ENCODE results near the gene MSRB3.
"Not testable (repeated sequence)": the region's sequence is repeated elsewhere in the genome, so short reads cannot be mapped to it uniquely, and the experiment has no call there.

Gene MSRB3

DNA sequence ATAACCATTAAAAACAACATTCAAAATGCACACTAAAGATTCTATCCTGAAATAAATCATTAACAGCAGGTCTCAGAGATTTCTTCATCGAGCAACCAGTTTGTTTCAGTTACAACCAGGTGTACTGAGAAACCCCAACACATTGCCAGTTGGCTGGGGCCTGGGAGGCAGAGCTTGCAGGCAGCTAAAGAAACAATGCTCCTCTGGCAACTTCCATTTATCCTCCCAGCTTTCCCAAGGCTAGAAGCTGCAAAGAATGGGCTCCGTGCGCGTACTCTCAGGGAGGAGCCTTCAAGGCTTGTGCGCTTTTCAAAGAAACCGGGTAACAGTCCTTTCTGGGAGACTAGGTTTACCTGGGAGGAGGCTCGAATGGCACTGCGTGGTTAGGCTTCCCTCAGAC, 181.6 kb downstream of the MSRB3 start:
- no peak for DNase-seq

DNA sequence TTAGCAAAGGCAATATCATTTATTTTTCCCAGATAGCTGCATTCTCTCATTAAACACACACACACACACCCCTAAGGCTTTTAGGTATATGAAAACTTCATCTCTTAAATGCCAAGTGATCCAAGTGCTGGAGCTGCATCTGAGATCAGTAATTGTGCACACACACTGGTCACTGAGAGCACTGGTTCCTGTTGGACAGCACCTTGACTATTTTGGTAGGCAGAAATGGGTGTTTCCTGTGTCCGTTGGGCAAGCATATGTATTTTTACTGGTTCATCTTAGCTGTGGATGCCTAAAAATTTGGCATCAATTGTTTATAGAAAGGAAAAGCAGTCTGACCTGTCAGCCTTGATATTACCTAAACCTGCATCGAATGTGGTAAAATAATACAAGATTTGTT, 182.5 kb downstream of the MSRB3 start:
- DNase-seq: no peak

- no peak for DNase-seq
Observed at GRCh38 chr12:65462484-65462883, 184.0 kb downstream of the MSRB3 start.

DNA sequence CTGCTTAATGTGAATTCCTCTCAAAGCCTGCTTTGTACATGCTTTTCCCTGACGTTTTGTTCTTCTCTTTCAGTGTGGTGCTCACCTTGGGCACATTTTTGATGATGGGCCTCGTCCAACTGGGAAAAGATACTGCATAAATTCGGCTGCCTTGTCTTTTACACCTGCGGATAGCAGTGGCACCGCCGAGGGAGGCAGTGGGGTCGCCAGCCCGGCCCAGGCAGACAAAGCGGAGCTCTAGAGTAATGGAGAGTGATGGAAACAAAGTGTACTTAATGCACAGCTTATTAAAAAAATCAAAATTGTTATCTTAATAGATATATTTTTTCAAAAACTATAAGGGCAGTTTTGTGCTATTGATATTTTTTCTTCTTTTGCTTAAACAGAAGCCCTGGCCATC, 184.6 kb downstream of the MSRB3 start:
- no peak for DNase-seq

DNA sequence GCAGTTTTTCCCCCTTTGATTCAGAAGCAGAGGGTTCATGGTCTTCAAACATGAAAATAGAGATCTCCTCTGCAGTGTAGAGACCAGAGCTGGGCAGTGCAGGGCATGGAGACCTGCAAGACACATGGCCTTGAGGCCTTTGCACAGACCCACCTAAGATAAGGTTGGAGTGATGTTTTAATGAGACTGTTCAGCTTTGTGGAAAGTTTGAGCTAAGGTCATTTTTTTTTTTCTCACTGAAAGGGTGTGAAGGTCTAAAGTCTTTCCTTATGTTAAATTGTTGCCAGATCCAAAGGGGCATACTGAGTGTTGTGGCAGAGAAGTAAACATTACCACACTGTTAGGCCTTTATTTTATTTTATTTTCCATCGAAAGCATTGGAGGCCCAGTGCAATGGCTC, 185.1 kb downstream of the MSRB3 start:
- no peak for DNase-seq

DNA sequence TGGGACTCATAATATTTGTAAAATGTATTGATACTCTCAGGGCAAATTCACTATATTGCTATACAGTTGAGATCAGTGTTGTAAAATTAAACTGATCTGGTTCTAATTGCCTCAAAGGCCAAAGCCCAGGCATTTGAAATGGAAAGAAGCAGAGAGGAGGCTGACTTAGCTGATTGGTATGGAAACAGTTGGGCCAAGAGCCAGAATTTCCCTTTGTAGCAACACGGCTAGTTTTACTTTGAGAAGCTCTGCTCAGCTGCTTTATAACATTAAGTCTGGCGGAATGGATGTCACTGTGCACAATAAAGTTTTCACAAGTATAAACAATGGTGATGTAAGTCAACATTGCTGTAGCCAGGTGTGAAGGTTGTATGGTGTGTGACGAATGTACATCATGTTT, 186.4 kb downstream of the MSRB3 start:
- DNase-seq: peak; percentile 81

DNA sequence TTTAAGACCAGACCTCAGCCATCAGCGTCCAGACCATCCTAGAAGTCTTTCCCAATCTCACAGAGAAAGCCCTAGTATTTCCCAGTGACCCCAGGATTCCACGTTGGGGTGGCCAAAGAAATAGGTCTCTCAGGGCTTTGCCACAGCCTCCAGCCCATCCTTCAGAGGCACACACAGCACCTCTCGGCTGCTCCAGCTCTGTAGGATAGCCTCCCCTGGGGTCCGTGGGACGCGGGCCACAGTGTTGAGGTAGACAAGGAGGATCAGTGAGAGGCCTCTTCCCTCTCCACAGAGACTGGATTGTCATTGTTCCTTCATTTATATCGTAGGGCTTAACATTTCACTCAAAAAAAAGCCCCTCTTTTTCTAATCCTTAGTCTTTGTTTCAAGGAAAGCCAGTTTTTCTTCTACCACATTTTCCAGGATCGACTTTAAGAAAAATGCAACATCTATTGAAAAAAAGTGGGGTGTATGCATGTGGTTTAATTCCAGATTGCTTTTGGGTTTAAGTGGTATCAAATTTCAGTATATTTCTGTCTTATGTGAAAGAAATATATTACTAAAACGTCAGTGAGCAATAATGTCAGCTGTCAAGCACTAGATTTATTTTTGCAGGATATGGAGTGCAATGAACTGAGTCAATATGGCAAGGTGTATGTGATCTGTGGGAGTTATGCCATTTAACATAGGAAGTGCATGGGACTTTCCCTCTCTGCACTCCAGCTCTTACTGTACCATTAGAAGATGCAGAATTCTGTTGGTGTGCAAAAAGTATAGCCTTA, 187.5 kb downstream of the MSRB3 start:
- no peak for DNase-seq

- DNase-seq: no peak
Observed at GRCh38 chr12:65466911-65467310, 188.4 kb downstream of the MSRB3 start.

- no peak for DNase-seq
Observed at GRCh38 chr12:65470256-65470655, 191.8 kb downstream of the MSRB3 start.

DNA sequence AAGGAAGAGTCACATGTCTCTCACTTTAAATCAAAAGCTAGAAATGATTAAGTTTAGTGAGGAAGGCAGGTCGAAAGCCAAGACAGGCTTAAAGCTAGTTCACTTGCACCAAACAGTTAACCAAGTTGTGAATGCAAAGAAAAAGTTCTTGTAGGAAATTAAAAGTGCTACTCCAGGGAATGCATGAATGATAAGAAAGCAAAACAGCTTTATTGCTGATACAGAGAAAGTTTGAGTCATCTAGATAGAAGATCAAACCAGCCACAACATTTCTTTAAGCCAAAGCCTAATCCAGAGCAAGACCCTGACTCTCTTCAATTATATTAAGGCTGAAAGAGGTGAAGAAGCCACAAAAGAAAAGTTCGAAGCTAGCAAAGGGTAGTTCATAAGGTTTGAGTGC, 193.6 kb downstream of the MSRB3 start:
- DNase-seq: no peak

- DNase-seq: no peak
Observed at GRCh38 chr12:65474831-65475230, 196.3 kb downstream of the MSRB3 start.

DNA sequence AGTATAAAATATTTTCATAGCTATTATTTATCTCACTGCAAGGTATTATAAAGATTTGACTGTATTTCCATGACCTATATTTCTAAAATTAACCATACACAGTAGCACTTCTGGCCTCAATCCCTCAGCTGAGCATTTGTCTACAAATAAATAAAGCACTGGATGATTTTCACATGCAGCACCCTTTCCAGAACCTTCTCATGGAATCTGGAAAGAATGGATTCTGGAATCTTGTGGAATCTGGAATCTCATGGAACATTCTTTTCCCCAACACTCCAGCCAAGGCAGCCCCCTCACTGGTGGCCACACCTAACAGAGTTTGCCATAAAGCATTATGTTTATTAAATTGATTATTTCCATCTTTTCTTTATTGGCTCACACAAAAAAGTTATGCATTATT, 199.2 kb downstream of the MSRB3 start:
- DNase-seq: no peak

DNA sequence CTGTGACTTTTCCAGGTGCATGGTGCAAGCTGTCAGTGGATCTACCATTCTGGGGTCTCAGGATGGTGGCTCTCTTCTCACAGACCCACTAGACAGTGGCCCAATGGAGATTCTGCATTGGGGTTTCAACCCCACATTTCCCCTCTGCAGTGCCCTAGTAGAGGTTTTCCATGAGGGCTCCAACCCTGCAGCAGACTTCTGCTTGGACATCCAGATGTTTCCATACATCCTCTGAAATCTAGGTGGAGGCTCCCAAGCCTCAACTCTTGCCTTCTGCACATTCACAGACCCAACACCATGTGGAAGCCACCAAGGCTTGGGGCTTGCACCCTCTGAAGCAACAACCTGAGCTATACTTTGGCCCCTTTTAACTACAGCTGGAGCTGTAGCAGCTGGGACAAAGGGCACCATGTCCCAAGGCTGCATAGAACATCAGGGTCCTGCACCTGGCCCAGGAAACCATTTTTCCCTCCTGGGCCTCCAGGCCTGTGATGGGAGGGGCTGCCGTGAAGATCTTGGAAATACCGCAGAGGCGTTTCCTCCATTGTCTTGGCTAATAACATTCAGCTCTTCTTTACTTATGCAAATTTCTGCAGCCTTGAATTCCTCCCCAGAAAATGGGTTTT, 205.5 kb downstream of the MSRB3 start:
- DNase-seq: not testable (repeated sequence)

- DNase-seq: no peak
Observed at GRCh38 chr12:65488197-65488596, 209.7 kb downstream of the MSRB3 start.

- peak; percentile 33 for DNase-seq
Observed at GRCh38 chr12:65490250-65490649, 211.8 kb downstream of the MSRB3 start.

GRCh38 chr12:65492998-65493912, 214.8 kb downstream of the MSRB3 start:
- no peak for DNase-seq

DNA sequence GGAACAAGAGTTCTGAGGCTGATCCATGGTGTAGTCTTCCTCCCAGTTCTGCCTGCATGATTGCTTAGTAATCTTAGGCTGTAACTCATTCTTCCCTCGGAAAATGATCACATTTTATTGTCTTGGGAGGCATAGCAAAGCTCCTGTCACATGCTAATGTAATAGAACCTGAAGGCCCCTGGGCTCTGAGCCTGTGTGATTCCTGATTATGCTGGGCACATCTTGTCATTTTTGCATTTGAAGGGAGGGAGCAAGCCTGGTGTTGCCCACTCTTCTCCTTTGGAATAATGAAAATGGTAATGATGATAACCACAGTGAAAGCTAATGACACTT, 215.4 kb downstream of the MSRB3 start:
- DNase-seq: no peak

GRCh38 chr12:65494537-65494936, 216.1 kb downstream of the MSRB3 start:
- no peak for DNase-seq

GRCh38 chr12:65495233-65495632, 216.8 kb downstream of the MSRB3 start:
- DNase-seq: peak; percentile 78

DNA sequence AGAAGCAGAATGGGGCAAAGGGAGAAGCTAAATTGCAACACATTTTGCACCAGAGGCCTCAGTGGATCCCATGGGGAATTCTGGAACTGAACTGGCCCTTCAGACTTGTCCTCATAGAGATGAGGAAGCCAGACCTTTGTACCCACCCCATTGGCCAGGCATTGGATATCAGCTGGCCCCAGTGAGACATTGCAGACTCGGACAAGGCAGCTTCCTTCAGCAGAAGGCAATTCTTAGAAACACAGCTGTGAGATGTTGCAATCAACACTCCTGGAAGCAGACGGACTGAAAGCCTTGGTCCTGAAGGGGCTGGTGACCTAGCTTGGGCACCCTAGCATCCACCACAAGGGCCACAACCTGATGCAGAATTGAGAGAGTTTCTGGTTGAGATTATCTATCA, 218.1 kb downstream of the MSRB3 start:
- DNase-seq: peak; percentile 56

DNA sequence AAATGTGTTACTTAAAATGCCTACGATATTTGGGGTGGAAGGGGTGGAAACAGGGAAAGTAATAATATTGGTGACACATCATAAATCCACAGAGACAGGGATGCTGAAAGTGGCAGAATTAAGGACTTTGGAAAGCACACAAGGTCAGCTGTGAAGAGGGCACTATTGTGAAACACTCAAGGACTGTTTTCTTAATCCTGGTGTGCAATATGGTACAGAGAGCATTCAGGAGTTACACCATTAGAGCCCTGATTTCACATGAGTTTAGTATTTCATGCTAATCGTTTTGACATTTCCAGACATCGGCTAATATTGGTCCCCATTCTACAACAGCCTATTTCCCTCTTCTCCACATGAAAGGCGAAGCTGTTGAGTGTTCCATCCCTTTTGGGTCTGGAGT, 219.2 kb downstream of the MSRB3 start:
- peak; percentile 31 for DNase-seq

DNA sequence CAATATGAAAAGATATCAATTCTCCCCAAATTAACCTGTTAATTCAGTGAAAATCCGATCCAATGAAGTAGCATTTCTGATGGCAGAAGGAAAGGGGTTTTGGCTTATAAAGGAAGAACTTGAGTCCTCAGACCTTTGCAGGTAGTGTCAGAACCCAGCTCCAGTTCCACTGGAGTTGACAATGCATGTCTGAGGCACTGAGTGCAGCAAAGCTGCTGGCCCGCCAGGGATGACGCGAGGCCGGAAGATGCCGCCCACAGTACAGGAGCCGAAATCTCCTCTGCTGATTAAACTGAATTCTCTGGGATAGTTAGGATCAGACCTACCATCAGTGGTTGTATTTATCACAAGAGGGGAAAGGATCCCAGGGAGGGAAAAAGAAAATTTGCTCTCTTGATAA, 220.7 kb downstream of the MSRB3 start:
- no peak for DNase-seq

- DNase-seq: peak; percentile 51
Observed at GRCh38 chr12:65500091-65500900, 221.8 kb downstream of the MSRB3 start.

All from HCEC 1CT (cell line).